PFSK-1 (cell line): ENCODE data around the gene ATP8B1.

Experiments
- FOXP2 ChIP-seq: optimal IDR thresholded peaks from 2 replicates; pipeline ENCODE3; 2011; ENCODE audit warnings: borderline replicate concordance, control low read depth, inconsistent platforms; ENCODE audit not compliant: insufficient read depth; ENCODE audit errors: extremely low read length, extremely low read depth
- POLR2AphosphoS5 ChIP-seq: IDR thresholded peaks from 2 replicates; pipeline ENCODE4 v1.6.1; 2012; ENCODE audit warnings: low read depth, mild to moderate bottlenecking, control low read depth, low read length, moderate library complexity

DNA sequence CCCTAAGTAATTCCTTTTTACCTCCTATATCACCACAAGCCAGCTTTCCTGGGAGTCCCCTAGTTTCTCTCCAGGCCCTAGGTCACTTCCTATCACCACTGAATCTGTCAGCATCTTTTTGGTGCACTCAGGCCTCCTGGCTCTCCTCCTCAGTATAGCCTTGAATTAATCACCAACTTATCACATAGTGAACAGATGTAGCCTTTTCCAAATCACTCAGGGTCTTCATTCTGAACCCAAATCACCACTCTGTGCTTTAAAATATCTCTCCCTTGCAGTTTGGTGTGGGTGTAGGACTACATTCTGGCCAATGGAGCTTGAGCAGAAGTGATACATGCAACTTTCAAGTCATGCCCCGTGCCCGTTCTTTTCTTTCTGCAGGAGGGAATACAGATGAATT lies 29.6 kb upstream of the ATP8B1 start:
- TF ChIP-seq FOXP2: no peak
- no peak for TF ChIP-seq POLR2AphosphoS5
